MCF 10A (cell line): Measurements from ENCODE around the gene PNMA5. TPM values are rescaled to one million over a fixed set of nuclear protein-coding genes. Genes with fewer than 3 reads are reported as not detected.

Experiments used
- BruUV-seq: library from RNA; stranded (reverse); fragments of 400-500 nt; replicated peaks from 2 replicates; lab custom pipeline; 2021; lab: Mats Ljungman, UMichigan
- CTCF ChIA-PET: fragments of 300-600 bp; sonication (Branson Sonifier 250); formaldehyde crosslinking; extraction: SDS; loops from one replicate; lab custom pipeline; 2021; ENCODE audit warnings: antibody characterized with exemption, inconsistent platforms; lab: Yijun Ruan, JAX
- POLR2A ChIA-PET: fragments of 300-600, 350-650 bp; sonication (Branson Sonifier 250); formaldehyde crosslinking; extraction: SDS; loops from one replicate; lab custom pipeline; 2020; ENCODE audit warnings: antibody characterized with exemption, inconsistent platforms; lab: Yijun Ruan, JAX
- DNase-seq: peaks from one replicate; pipeline ENCODE4 v3.0.0-alpha.2; 2018; ENCODE audit not compliant: unreplicated experiment
- H3K27ac Mint-ChIP-seq: one replicate; pipeline ENCODE4 v1.8.0; 2022; ENCODE audit warnings: mild to moderate bottlenecking, low read depth, mixed read lengths; ENCODE audit not compliant: unreplicated experiment
- H3K27me3 Mint-ChIP-seq: one replicate; pipeline ENCODE4 v1.8.0; 2022; ENCODE audit warnings: mixed read lengths; ENCODE audit not compliant: insufficient read depth, unreplicated experiment
- H3K36me3 Mint-ChIP-seq: one replicate; pipeline ENCODE4 v1.8.0; 2022; ENCODE audit warnings: mild to moderate bottlenecking, moderate library complexity, mixed read lengths; ENCODE audit not compliant: insufficient read depth, unreplicated experiment
- H3K4me1 Mint-ChIP-seq: one replicate; pipeline ENCODE4 v1.8.0; 2022; ENCODE audit warnings: mixed read lengths; ENCODE audit not compliant: insufficient read depth, unreplicated experiment
- H3K4me3 Mint-ChIP-seq: one replicate; pipeline ENCODE4 v1.8.0; 2022; ENCODE audit warnings: mild to moderate bottlenecking, moderate library complexity, mixed read lengths; ENCODE audit not compliant: unreplicated experiment
- H3K9me3 Mint-ChIP-seq: one replicate; pipeline ENCODE4 v1.8.0; 2022; ENCODE audit warnings: mixed read lengths; ENCODE audit not compliant: unreplicated experiment
- CTCF ChIP-seq: fragments of 200-600 bp; IDR thresholded peaks from one replicate; pipeline ENCODE4 v1.8.0; 2022; ENCODE audit warnings: antibody characterized with exemption, mild to moderate bottlenecking; ENCODE audit not compliant: unreplicated experiment
- intact Hi-C: fragments of 100-400 bp; cut with micrococcal nuclease; formaldehyde crosslinking; loops from 2 replicates; pipeline ENCODE4 v1.14.1; 2022
- total RNA-seq: library from RNA; stranded (reverse); gene quantifications from 2 replicates; pipeline ENCODE4 v1.2.3, GENCODE V29; 2022

PNMA5 gene
- total RNA-seq, 1 experiment from 2014 or later, result not detected

- DNase-seq, result no peak
- H3K27me3 Mint-ChIP-seq, result no peaks in the 10 kb centered on the region
- H3K27ac Mint-ChIP-seq, result peak overlapping the region; percentile 3
- H3K4me1 Mint-ChIP-seq, result no peaks in the 10 kb centered on the region
- no peak overlapping the region for H3K4me3 Mint-ChIP-seq
- ChIA-PET POLR2A (interaction anchor here (0.6 kb wide), 1 partner anchor 630 kb away, joined by 3 read pairs; no protein-coding TSS in a partner anchor), CTCF (no interaction called here)
- H3K9me3 Mint-ChIP-seq, result no peaks in the 10 kb centered on the region
- BruUV-seq, result no TSS peak
- intact Hi-C loops, result no loop called here
- TF ChIP-seq CTCF, result no peak
- peaks cover 10% of the 10 kb centered on the region for H3K36me3 Mint-ChIP-seq
These were observed 25.7 kb downstream of the PNMA5 start for GRCh38 chrX:152968193-152968592.

- intact Hi-C loops, result no loop called here
- H3K4me3 Mint-ChIP-seq, result no peak overlapping the region
- H3K27me3 Mint-ChIP-seq, result peaks cover 10% of the 10 kb centered on the region
- POLR2A ChIA-PET, result no interaction called here
- peaks cover 4% of the 10 kb centered on the region for H3K4me1 Mint-ChIP-seq
- CTCF ChIA-PET, result interaction anchor here (0.6 to 3.1 kb wide), 8 partner anchors 11 to 1941 kb away, joined by 3 to 13 read pairs (median 4); no protein-coding TSS in a partner anchor
- no peaks in the 10 kb centered on the region for H3K9me3 Mint-ChIP-seq
- BruUV-seq, result no TSS peak
- TF ChIP-seq CTCF, result no peak
- no peaks in the 10 kb centered on the region for H3K36me3 Mint-ChIP-seq
- no peak overlapping the region for H3K27ac Mint-ChIP-seq
- no peak for DNase-seq
These were observed 33.8 kb downstream of the PNMA5 start for GRCh38 chrX:152960115-152960514.

- no peak overlapping the region for H3K27ac Mint-ChIP-seq
- no peaks in the 10 kb centered on the region for H3K36me3 Mint-ChIP-seq
- intact Hi-C loops, result loop anchor here (1.0 to 5.0 kb wide), 3 partner anchors 578 to 1576 kb away; no protein-coding TSS in a partner anchor
- no peak for DNase-seq
- ChIA-PET POLR2A (no interaction called here), CTCF (interaction anchor here (0.6 to 3.1 kb wide), 12 partner anchors 12 to 1574 kb away, joined by 3 to 13 read pairs (median 4); no protein-coding TSS in a partner anchor)
- no peak for TF ChIP-seq CTCF
- no peaks in the 10 kb centered on the region for H3K9me3 Mint-ChIP-seq
- BruUV-seq, result no TSS peak
- no peak overlapping the region for H3K4me3 Mint-ChIP-seq
- peaks cover 4% of the 10 kb centered on the region for H3K4me1 Mint-ChIP-seq
- H3K27me3 Mint-ChIP-seq, result peaks cover 15% of the 10 kb centered on the region
These were observed 34.3 kb downstream of the PNMA5 start for GRCh38 chrX:152959626-152960025.

- POLR2A ChIA-PET, result interaction anchor here (0.5 to 2.2 kb wide), 4 partner anchors 16 to 575 kb away, joined by 3 to 10 read pairs (median 3); no protein-coding TSS in a partner anchor
- CTCF ChIA-PET, result interaction anchor here (0.6 to 3.1 kb wide), 19 partner anchors 11 to 1505 kb away, joined by 3 to 13 read pairs (median 3); no protein-coding TSS in a partner anchor
- TF ChIP-seq CTCF, result peak; percentile 90
- peaks cover 4% of the 10 kb centered on the region for H3K4me1 Mint-ChIP-seq
- peaks cover 20% of the 10 kb centered on the region for H3K27me3 Mint-ChIP-seq
- no TSS peak for BruUV-seq
- peak overlapping the region; percentile 72 for H3K4me3 Mint-ChIP-seq
- intact Hi-C loops, result loop anchor here (1.0 to 5.0 kb wide), 3 partner anchors 579 to 1577 kb away; no protein-coding TSS in a partner anchor
- H3K27ac Mint-ChIP-seq, result peak overlapping the region; percentile 83
- no peaks in the 10 kb centered on the region for H3K9me3 Mint-ChIP-seq
- no peaks in the 10 kb centered on the region for H3K36me3 Mint-ChIP-seq
- DNase-seq, result peak; percentile 85
These were observed 35.1 kb downstream of the PNMA5 start for GRCh38 chrX:152958524-152959465.
